Esophagus squamous epithelium (tissue), 5 donors: ENCODE data around the gene STPG1. TPM values are rescaled to one million over a fixed set of nuclear protein-coding genes. Genes with fewer than 3 reads are reported as not detected.

Experiments used
- DNase-seq: peaks from one replicate; lab custom pipeline; 2025; lab: John Stamatoyannopoulos, UW
- H3K27ac ChIP-seq, 4 donors: fragments of 200-600 bp; sonication (generic); one replicate each; pipeline ENCODE4 v1.5.1; 2016 to 2019; ENCODE audit warnings: mild to moderate bottlenecking in 1 of 4
- H3K27me3 ChIP-seq, 4 donors: fragments of 200-600 bp; sonication (generic); 1 replicate in 3 of 4; 2 replicates in 1 of 4; pipeline versions ENCODE4 v1.5.1 to v1.6.0; 2017 to 2021; ENCODE audit warnings: antibody characterized with exemption in 1 of 4
- H3K36me3 ChIP-seq, 3 donors: fragments of 200-600 bp; sonication (generic); one replicate each; pipeline ENCODE4 v1.5.1; 2016 to 2019
- H3K4me1 ChIP-seq, 3 donors: fragments of 200-600 bp; sonication (generic); one replicate each; pipeline ENCODE4 v1.5.1; 2017 to 2019
- H3K4me3 ChIP-seq, 4 donors: fragments of 200-600 bp; sonication (generic); 1 replicate in 3 of 4; 2 replicates in 1 of 4; pipeline ENCODE4 v1.5.1; 2016 to 2019; ENCODE audit warnings: mild to moderate bottlenecking in 2 of 4, moderate library complexity in 1 of 4
- H3K9me3 ChIP-seq, 3 donors: fragments of 200-600 bp; sonication (generic); one replicate each; pipeline ENCODE4 v1.5.1; 2016 to 2019
- CTCF ChIP-seq, 6 experiments: fragments of 450-650 bp in 4 of 6; fragments of 200-600 bp in 2 of 6; sonication (generic) in 2 of 6; IDR thresholded peaks; one replicate each; pipeline ENCODE4 v1.5.1; 2016 to 2019; ENCODE audit warnings: antibody characterized with exemption in 6 of 6, mild to moderate bottlenecking in 4 of 6, moderate library complexity in 4 of 6
- POLR2A ChIP-seq, 4 donors: fragments of 450-650 bp; IDR thresholded peaks; one replicate each; pipeline ENCODE4 v1.6.1; 2017; ENCODE audit warnings: antibody characterized with exemption in 4 of 4, mild to moderate bottlenecking in 4 of 4, moderate library complexity in 3 of 4
- WGBS, 2 donors: methylation state at CpG; one replicate each; pipeline ENCODE4 v1.1.5; 2018; 5-methylcytosine and 5-hydroxymethylcytosine counted together
- intact Hi-C: fragments of 100-400 bp; cut with DNase I; formaldehyde crosslinking; loops from one replicate; pipeline ENCODE4 v1.15.0; 2022
- total RNA-seq, 4 donors: library from RNA; depleted of rRNA; stranded (reverse); fragments of >200 nt; gene quantifications; one replicate each; pipeline ENCODE4 v1.1.0, GENCODE V29; 2016
- donor health status: DM: yes; HTN: yes; CAD: no.

STPG1 gene
- total RNA-seq, 4 donors from 2014 or later, result 2.6 to 6.9 (median 5.6) TPM

DNA sequence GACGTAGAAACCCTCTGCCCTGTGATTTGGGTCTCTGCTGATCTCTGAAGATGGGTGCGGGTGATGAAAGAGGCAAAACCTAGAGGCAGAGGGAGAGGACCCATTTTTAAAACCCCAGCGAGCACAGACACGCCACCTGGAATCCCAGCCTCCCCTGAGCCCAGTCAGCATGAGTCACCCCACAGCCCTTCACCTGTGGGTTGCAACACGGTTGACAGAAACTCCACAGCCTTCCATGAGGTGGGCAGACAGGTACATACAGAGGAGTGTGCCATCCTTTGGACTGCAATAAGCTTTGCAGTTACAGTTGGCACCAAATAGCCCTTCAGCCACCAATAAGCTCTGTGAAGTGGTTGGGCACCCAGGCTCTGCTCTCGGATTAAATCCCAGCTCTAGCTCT is 96.5 kb downstream of the STPG1 start:
- H3K27me3 ChIP-seq, result peaks cover 0 to 36% (median 0%) of the 10 kb centered on the region in 4 donors
- H3K27ac ChIP-seq, result peak overlapping the region; percentile 84 to 97 (median 94)
- no peak overlapping the region for H3K4me3 ChIP-seq
- no peaks in the 10 kb centered on the region for H3K36me3 ChIP-seq
- peaks cover 24 to 78% (median 48%) of the 10 kb centered on the region in 3 donors for H3K4me1 ChIP-seq
- no peak for DNase-seq
- WGBS, 2 donors, result 43 to 61% methylated on average over 3 to 4 of the region's 6 CpGs
- TF ChIP-seq CTCF (IDR thresholded peaks at IDR 0.05), result no peak
- TF ChIP-seq POLR2A (IDR thresholded peaks at IDR 0.05), result no peak
- intact Hi-C loops, result no loop called here
- no peaks in the 10 kb centered on the region for H3K9me3 ChIP-seq

GRCh38 chr1:24316645-24317044 is 96.9 kb downstream of the STPG1 start:
- Histone ChIP-seq H3K27me3 (peaks cover 0 to 36% (median 0%) of the 10 kb centered on the region in 4 donors), H3K27ac (peak overlapping the region; percentile 84 to 97 (median 94)), H3K9me3 (no peaks in the 10 kb centered on the region), H3K4me1 (peaks cover 24 to 78% (median 47%) of the 10 kb centered on the region in 3 donors), H3K36me3 (no peaks in the 10 kb centered on the region), H3K4me3 (no peak overlapping the region)
- no peak for DNase-seq
- intact Hi-C loops, result no loop called here
- WGBS, 2 donors, result 24 to 40% methylated on average over 2 to 3 of the region's 3 CpGs
- no peak for TF ChIP-seq CTCF (IDR thresholded peaks at IDR 0.05)
- TF ChIP-seq POLR2A (IDR thresholded peaks at IDR 0.05), result no peak

- no peak overlapping the region for H3K4me3 ChIP-seq
- H3K36me3 ChIP-seq, result no peaks in the 10 kb centered on the region
- H3K9me3 ChIP-seq, result no peaks in the 10 kb centered on the region
- peak overlapping the region in 3 of 4 donors; percentile 31 to 95 (median 94) for H3K27ac ChIP-seq
- H3K4me1 ChIP-seq, result peaks cover 22 to 78% (median 50%) of the 10 kb centered on the region in 3 donors
- intact Hi-C loops, result no loop called here
- no peak for DNase-seq
- TF ChIP-seq POLR2A (IDR thresholded peaks at IDR 0.05), result no peak
- no peak for TF ChIP-seq CTCF (IDR thresholded peaks at IDR 0.05)
- H3K27me3 ChIP-seq, result peaks cover 0 to 32% (median 0%) of the 10 kb centered on the region in 4 donors
- 34 to 69% methylated on average over 4 to 6 of the region's 6 CpGs for WGBS, 2 donors
Observed at GRCh38 chr1:24315391-24315790, 98.2 kb downstream of the STPG1 start.

DNA sequence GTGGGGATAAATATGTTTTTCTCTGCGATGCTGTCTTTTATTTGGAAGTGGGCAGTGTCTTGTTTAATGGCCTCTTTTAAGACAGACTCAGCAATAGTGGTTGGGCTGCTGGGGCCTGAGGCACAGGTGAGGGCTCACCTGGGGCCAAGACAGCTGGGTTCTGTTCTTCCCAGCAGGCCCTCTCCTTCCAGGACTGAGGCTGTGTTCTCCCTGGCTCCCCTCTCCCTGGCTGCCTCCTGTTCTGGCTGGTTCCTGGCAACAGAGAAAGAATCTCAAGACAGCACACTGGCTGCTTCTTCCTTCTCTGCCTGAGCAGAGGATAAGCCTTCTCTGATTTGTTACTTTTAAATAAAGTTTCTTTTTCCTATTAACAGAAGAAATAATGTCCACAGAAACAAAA is 101.8 kb downstream of the STPG1 start:
- 57 to 86% methylated on average over 1 of the region's 1 CpG for WGBS, 2 donors
- DNase-seq, result no peak
- Histone ChIP-seq H3K9me3 (no peaks in the 10 kb centered on the region), H3K36me3 (no peaks in the 10 kb centered on the region), H3K4me1 (peaks cover 8 to 68% (median 22%) of the 10 kb centered on the region in 3 donors), H3K27me3 (peaks cover 0 to under 1% (median 0%) of the 10 kb centered on the region in 4 donors), H3K4me3 (no peak overlapping the region), H3K27ac (peak overlapping the region in 3 of 4 donors; percentile 44 to 73 (median 69))
- TF ChIP-seq POLR2A (IDR thresholded peaks at IDR 0.05) (no peak), CTCF (IDR thresholded peaks at IDR 0.05) (no peak)
- intact Hi-C loops, result no loop called here

- H3K36me3 ChIP-seq, result no peaks in the 10 kb centered on the region
- intact Hi-C loops, result no loop called here
- H3K4me1 ChIP-seq, result peaks cover 8 to 63% (median 17%) of the 10 kb centered on the region in 3 donors
- TF ChIP-seq CTCF (IDR thresholded peaks at IDR 0.05) (no peak), POLR2A (IDR thresholded peaks at IDR 0.05) (no peak)
- DNase-seq, result no peak
- WGBS, 2 donors, result 85 to 88% methylated on average over 3 of the region's 3 CpGs
- no peaks in the 10 kb centered on the region for H3K9me3 ChIP-seq
- H3K27ac ChIP-seq, result peak overlapping the region in 3 of 4 donors; percentile 44 to 73 (median 69)
- H3K27me3 ChIP-seq, result no peaks in the 10 kb centered on the region
- H3K4me3 ChIP-seq, result no peak overlapping the region
Observed at GRCh38 chr1:24311234-24311633, 102.3 kb downstream of the STPG1 start.
